GM12878 (cell line): ENCODE data around the gene GRIK5. TPM values are rescaled to one million over a fixed set of nuclear protein-coding genes. Genes with fewer than 3 reads are reported as not detected.

ENCODE experiments used
- ATAC-seq: fragments of 200-7000 bp; cut with Tn5 transposase; 3 replicates; pipeline ENCODE4 v1.9.1; 2020; ENCODE audit warnings: mild to moderate bottlenecking, moderate library complexity
- BruUV-seq: library from RNA; stranded (reverse); fragments of 400-500 nt; replicated peaks from 2 replicates; lab custom pipeline; 2021; lab: Mats Ljungman, UMichigan
- CTCF ChIA-PET: fragments of 300-600 bp; sonication (Branson Sonifier 250); formaldehyde crosslinking; extraction: SDS; loops from one replicate; lab custom pipeline; 2021; ENCODE audit warnings: inconsistent platforms; lab: Yijun Ruan, JAX
- POLR2A ChIA-PET: fragments of 350-600 bp; formaldehyde crosslinking; extraction: SDS; loops from one replicate; lab custom pipeline; 2021; ENCODE audit warnings: inconsistent platforms; lab: Charles Lee
- RAD21 ChIA-PET: fragments of 300-600 bp; sonication (Branson Sonifier 250); formaldehyde crosslinking; loops from one replicate; lab custom pipeline; 2023; ENCODE audit warnings: antibody characterized with exemption; ENCODE audit not compliant: unreplicated experiment; lab: Charles Lee
- SMC1A ChIA-PET: fragments of 300-600 bp; sonication (Branson Sonifier 250); formaldehyde crosslinking; loops from one replicate; lab custom pipeline; 2023; ENCODE audit not compliant: unreplicated experiment, uncharacterized antibody; lab: Charles Lee
- DNase-seq: peaks from one replicate; pipeline ENCODE4 v3.0.0-alpha.2; 2011; ENCODE audit warnings: low read depth, low spot score
- FAIRE-seq: peaks from 3 replicates; lab custom pipeline; 2011; peaks lifted over from hg19 to GRCh38; lab: Jason Lieb, UNC
- H2AFZ ChIP-seq: 2 replicates; pipeline ENCODE4 v1.6.0; 2011; ENCODE audit warnings: low read depth, low read length, control low read depth; ENCODE audit not compliant: control insufficient read depth
- H3K27ac ChIP-seq: 2 replicates; pipeline ENCODE4 v1.5.1; 2011; ENCODE audit warnings: control low read depth; ENCODE audit not compliant: control insufficient read depth, insufficient read depth
- H3K27me3 ChIP-seq, 2 experiments: replicated peaks in 1 of 2; 2 replicates each; pipeline versions ENCODE4 v1.6.0 to v1.6.1; 2011; ENCODE audit warnings: low read length in 1 of 2; ENCODE audit not compliant: control insufficient read depth in 2 of 2, insufficient read depth in 2 of 2
- H3K36me3 ChIP-seq, 2 experiments: 2 replicates each; pipeline ENCODE4 v1.5.1; 2011; ENCODE audit warnings: low read length in 1 of 2; ENCODE audit not compliant: control insufficient read depth in 2 of 2, insufficient read depth in 2 of 2
- H3K4me1 ChIP-seq: 2 replicates; pipeline ENCODE4 v1.6.1; 2011; ENCODE audit warnings: mild to moderate bottlenecking, low read length, moderate library complexity, mixed read lengths; ENCODE audit not compliant: control insufficient read depth, insufficient read depth
- H3K4me2 ChIP-seq: 2 replicates; pipeline ENCODE4 v1.6.0; 2011; ENCODE audit warnings: control low read depth; ENCODE audit not compliant: control insufficient read depth, insufficient read depth
- H3K4me3 ChIP-seq: fragments of 200-600 bp; sonication (generic); 2 replicates; pipeline ENCODE4 v1.5.1; 2016
- H3K79me2 ChIP-seq: 2 replicates; pipeline ENCODE4 v1.6.0; 2011; ENCODE audit warnings: low read length; ENCODE audit not compliant: control insufficient read depth, insufficient read depth
- H3K9ac ChIP-seq: 2 replicates; pipeline ENCODE4 v1.8.0; 2011; ENCODE audit warnings: low read length, control low read depth, mixed read lengths; ENCODE audit not compliant: control insufficient read depth, insufficient read depth
- H3K9me3 ChIP-seq: replicated peaks from 3 replicates; pipeline ENCODE4 v1.5.1; 2011; ENCODE audit warnings: mild to moderate bottlenecking, low read length; ENCODE audit not compliant: control insufficient read depth, insufficient read depth
- H4K20me1 ChIP-seq: 2 replicates; pipeline ENCODE4 v1.6.0; 2011; ENCODE audit not compliant: control insufficient read depth, insufficient read depth
- CBX3 ChIP-seq: fragments of 200-600 bp; sonication (generic); IDR thresholded peaks from 2 replicates; pipeline ENCODE4 v1.6.1; 2016; ENCODE audit warnings: low read depth, borderline replicate concordance
- MEF2A ChIP-seq: IDR thresholded peaks from 2 replicates; pipeline ENCODE4 v1.6.1; 2011; ENCODE audit warnings: low read depth, mild to moderate bottlenecking, low read length, moderate library complexity; ENCODE audit not compliant: insufficient read depth
- SPI1 ChIP-seq: IDR thresholded peaks from 2 replicates; pipeline ENCODE4 v1.6.1; 2011; ENCODE audit warnings: low read depth, mild to moderate bottlenecking, low read length, moderate library complexity, borderline replicate concordance; ENCODE audit not compliant: insufficient read depth
- YY1 ChIP-seq: IDR thresholded peaks from 2 replicates; pipeline ENCODE4 v1.6.1; 2011; ENCODE audit warnings: low read depth, mild to moderate bottlenecking, low read length
- ZZZ3 ChIP-seq: IDR thresholded peaks from 2 replicates; pipeline ENCODE4 v1.6.1; 2011; ENCODE audit warnings: low read depth; ENCODE audit not compliant: control insufficient read depth, insufficient read length
- WGBS: methylation state at CpG from one replicate; pipeline ENCODE4 v1.1.6; 2016; ENCODE audit warnings: low lambda C conversion rate; ENCODE audit not compliant: insufficient replicate concordance, insufficient coverage; ENCODE audit errors: missing lambda C conversion rate; 5-methylcytosine and 5-hydroxymethylcytosine counted together
- in situ Hi-C: fragments of 300-500 bp; cut with MboI; formaldehyde crosslinking; loops from 9 replicates; pipeline ENCODE4 v1.14.3; 2018; ENCODE audit warnings: mixed read lengths
- intact Hi-C: fragments of 100-400 bp; cut with micrococcal nuclease; formaldehyde crosslinking; loops from one replicate; pipeline ENCODE4 v1.14.2; 2022; ENCODE audit not compliant: unreplicated experiment
- polyA plus RNA-seq, 11 experiments: library from polyadenylated mRNA; depleted of rRNA in 4 of 11; unstranded in 6 of 11; stranded (reverse) in 5 of 11; fragments of >200 nt; fragmentation: Nextera tagmentation in 4 of 11; fragmentation: Illumina TruSeq in 1 of 11; extraction: Ambion mirVana in 4 of 11; extraction: Trizol in 1 of 11; gene quantifications; 1 replicate in 1 of 11; 2 replicates in 10 of 11; pipeline versions ENCODE4 v1.2.1 to v1.2.3, GENCODE V29; 2011 to 2016; ENCODE audit warnings: inconsistent platforms in 2 of 11, missing spikeins in 2 of 11, low read depth in 1 of 11
- total RNA-seq, 4 experiments: library from RNA; depleted of rRNA in 3 of 4; stranded (reverse); fragments of >200 nt in 3 of 4; fragmentation: Illumina TruSeq in 1 of 4; extraction: Trizol in 1 of 4; gene quantifications; 2 replicates each; pipeline versions ENCODE4 v1.2.1 to v1.2.3, GENCODE V29; 2013 to 2021
- TF ChIP-seq, protein P1 (sequence below): fragments of 450-650 bp; conservative IDR thresholded peaks from 2 replicates; pipeline ENCODE4 v1.6.1; 2017; ENCODE audit warnings: mild to moderate bottlenecking, moderate library complexity
- TF ChIP-seq, protein P2 (sequence below): fragments of 450-650 bp; formaldehyde crosslinking; IDR thresholded peaks from 2 replicates; pipeline ENCODE4 v1.4.0; 2020; ENCODE audit warnings: mild to moderate bottlenecking, moderate library complexity
- TF ChIP-seq, protein P3 (sequence below): fragments of 450-650 bp; IDR thresholded peaks from 2 replicates; pipeline ENCODE4 v1.6.1; 2016; ENCODE audit warnings: mild to moderate bottlenecking
- TF ChIP-seq, protein P4 (sequence below): fragments of 450-650 bp; IDR thresholded peaks from 2 replicates; pipeline ENCODE4 v1.6.1; 2017; ENCODE audit warnings: borderline replicate concordance

Gene GRIK5
- total and polyA plus RNA-seq, 10 of the 15 experiments (the other 5 are each of a cell fraction or from before 2014, with no cell fraction given) = 0.03 to 0.23 (median 0.07) TPM; not detected in 3

DNA sequence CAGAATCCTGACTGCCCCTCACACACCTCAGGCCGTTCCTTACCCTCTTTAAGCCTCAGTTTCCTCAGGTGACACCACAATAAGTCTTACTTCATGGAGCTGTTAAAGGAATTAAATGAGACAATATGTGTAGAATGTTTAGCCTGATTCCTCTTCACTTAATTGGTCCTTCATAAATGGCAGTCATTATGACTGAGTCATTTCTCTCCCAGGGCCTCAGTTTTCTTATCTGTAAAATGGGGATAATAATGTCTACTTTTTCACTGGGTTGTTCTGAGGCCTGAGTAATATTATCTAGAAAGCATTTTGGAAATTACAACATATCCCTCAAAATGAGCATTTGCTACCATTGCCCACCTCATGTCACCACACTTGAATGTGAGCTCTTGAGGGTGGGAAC lies 40.7 kb upstream of the GRIK5 start:
- intact Hi-C loops = no loop called here
- FAIRE-seq (no peak), DNase-seq (no peak), ATAC-seq (no peak)
- BruUV-seq = TSS peak; percentile 4
- no peak overlapping the region for H2AFZ ChIP-seq
- CTCF ChIA-PET = interaction anchor here (1.3 to 10.9 kb wide), 6 partner anchors 12 to 168 kb away, joined by 3 to 197 read pairs (median 94); partner anchors contain the start of gene POU2F2
- no peaks in the 10 kb centered on the region for H3K27me3 ChIP-seq
- RAD21 ChIA-PET = interaction anchor here (0.5 to 5.2 kb wide), 7 partner anchors 8 to 74 kb away, joined by 3 to 57 read pairs (median 4); partner anchors contain the start of gene POU2F2
- no peak overlapping the region for H3K4me2 ChIP-seq
- H3K9ac ChIP-seq = no peak overlapping the region
- no peak overlapping the region for H3K4me3 ChIP-seq
- H3K27ac ChIP-seq = no peak overlapping the region; the same call in 1 of the 2 replicates
- no peaks in the 10 kb centered on the region for H4K20me1 ChIP-seq
- H3K79me2 ChIP-seq = no peaks in the 10 kb centered on the region; the same call in 1 of the 2 replicates
- POLR2A ChIA-PET = interaction anchor here (0.7 to 4.0 kb wide), 4 partner anchors 13 to 426 kb away, joined by 3 to 18 read pairs (median 6); partner anchors contain the start of gene POU2F2
- 36% methylated on average over 1 of the region's 1 CpG for WGBS
- in situ Hi-C loops = no loop called here
- H3K9me3 ChIP-seq = no peaks in the 10 kb centered on the region
- peaks cover 7 to 20% of the 10 kb centered on the region in 2 experiments for H3K36me3 ChIP-seq
- SMC1A ChIA-PET = interaction anchor here (0.6 to 10.2 kb wide), 4 partner anchors 10 to 72 kb away, joined by 3 to 223 read pairs (median 56); partner anchors contain the start of gene POU2F2
- H3K4me1 ChIP-seq = peaks cover 44% of the 10 kb centered on the region
- TF ChIP-seq, protein P1, sequence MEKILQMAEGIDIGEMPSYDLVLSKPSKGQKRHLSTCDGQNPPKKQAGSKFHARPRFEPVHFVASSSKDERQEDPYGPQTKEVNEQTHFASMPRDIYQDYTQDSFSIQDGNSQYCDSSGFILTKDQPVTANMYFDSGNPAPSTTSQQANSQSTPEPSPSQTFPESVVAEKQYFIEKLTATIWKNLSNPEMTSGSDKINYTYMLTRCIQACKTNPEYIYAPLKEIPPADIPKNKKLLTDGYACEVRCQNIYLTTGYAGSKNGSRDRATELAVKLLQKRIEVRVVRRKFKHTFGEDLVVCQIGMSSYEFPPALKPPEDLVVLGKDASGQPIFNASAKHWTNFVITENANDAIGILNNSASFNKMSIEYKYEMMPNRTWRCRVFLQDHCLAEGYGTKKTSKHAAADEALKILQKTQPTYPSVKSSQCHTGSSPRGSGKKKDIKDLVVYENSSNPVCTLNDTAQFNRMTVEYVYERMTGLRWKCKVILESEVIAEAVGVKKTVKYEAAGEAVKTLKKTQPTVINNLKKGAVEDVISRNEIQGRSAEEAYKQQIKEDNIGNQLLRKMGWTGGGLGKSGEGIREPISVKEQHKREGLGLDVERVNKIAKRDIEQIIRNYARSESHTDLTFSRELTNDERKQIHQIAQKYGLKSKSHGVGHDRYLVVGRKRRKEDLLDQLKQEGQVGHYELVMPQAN = no peak
- TF ChIP-seq CBX3 (no peak), SPI1 (no peak), YY1 (no peak), ZZZ3 (no peak), MEF2A (no peak)
- TF ChIP-seq, protein P2, sequence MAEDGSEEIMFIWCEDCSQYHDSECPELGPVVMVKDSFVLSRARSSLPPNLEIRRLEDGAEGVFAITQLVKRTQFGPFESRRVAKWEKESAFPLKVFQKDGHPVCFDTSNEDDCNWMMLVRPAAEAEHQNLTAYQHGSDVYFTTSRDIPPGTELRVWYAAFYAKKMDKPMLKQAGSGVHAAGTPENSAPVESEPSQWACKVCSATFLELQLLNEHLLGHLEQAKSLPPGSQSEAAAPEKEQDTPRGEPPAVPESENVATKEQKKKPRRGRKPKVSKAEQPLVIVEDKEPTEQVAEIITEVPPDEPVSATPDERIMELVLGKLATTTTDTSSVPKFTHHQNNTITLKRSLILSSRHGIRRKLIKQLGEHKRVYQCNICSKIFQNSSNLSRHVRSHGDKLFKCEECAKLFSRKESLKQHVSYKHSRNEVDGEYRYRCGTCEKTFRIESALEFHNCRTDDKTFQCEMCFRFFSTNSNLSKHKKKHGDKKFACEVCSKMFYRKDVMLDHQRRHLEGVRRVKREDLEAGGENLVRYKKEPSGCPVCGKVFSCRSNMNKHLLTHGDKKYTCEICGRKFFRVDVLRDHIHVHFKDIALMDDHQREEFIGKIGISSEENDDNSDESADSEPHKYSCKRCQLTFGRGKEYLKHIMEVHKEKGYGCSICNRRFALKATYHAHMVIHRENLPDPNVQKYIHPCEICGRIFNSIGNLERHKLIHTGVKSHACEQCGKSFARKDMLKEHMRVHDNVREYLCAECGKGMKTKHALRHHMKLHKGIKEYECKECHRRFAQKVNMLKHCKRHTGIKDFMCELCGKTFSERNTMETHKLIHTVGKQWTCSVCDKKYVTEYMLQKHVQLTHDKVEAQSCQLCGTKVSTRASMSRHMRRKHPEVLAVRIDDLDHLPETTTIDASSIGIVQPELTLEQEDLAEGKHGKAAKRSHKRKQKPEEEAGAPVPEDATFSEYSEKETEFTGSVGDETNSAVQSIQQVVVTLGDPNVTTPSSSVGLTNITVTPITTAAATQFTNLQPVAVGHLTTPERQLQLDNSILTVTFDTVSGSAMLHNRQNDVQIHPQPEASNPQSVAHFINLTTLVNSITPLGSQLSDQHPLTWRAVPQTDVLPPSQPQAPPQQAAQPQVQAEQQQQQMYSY (CRISPR knock-in tag) = no peak
- TF ChIP-seq, protein P3, sequence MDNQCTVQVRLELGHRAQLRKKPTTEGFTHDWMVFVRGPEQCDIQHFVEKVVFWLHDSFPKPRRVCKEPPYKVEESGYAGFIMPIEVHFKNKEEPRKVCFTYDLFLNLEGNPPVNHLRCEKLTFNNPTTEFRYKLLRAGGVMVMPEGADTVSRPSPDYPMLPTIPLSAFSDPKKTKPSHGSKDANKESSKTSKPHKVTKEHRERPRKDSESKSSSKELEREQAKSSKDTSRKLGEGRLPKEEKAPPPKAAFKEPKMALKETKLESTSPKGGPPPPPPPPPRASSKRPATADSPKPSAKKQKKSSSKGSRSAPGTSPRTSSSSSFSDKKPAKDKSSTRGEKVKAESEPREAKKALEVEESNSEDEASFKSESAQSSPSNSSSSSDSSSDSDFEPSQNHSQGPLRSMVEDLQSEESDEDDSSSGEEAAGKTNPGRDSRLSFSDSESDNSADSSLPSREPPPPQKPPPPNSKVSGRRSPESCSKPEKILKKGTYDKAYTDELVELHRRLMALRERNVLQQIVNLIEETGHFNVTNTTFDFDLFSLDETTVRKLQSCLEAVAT = no peak
- TF ChIP-seq, protein P4, sequence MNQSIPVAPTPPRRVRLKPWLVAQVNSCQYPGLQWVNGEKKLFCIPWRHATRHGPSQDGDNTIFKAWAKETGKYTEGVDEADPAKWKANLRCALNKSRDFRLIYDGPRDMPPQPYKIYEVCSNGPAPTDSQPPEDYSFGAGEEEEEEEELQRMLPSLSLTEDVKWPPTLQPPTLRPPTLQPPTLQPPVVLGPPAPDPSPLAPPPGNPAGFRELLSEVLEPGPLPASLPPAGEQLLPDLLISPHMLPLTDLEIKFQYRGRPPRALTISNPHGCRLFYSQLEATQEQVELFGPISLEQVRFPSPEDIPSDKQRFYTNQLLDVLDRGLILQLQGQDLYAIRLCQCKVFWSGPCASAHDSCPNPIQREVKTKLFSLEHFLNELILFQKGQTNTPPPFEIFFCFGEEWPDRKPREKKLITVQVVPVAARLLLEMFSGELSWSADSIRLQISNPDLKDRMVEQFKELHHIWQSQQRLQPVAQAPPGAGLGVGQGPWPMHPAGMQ = no peak
